ENCODE data around the gene CYS1. TPM values are rescaled to one million over a fixed set of nuclear protein-coding genes. Genes with fewer than 3 reads are reported as not detected.
"Not testable (repeated sequence)": the region's sequence is repeated elsewhere in the genome, so short reads cannot be mapped to it uniquely, and the experiment has no call there.

CYS1 gene
- total RNA-seq, 1 donor from 2014 or later, result 2.0 TPM

DNA sequence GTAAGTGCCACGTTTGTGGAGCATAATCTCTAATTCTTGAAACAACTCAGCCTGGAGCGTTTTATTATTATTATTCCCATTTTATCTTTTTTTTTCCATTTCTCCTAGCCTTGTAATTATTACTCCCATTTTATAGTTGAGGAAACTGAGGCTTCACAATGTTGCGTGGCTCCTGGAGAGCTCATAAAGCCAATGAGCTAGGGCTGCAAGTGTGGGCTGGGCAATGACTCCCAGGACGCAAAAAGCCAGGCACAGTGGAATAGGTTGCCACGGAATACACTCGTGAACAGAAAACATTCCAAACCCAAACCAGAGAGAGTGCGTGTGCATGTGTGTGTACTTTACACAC, 50.4 kb downstream of the CYS1 start:
- DNase-seq, result no peak

DNA sequence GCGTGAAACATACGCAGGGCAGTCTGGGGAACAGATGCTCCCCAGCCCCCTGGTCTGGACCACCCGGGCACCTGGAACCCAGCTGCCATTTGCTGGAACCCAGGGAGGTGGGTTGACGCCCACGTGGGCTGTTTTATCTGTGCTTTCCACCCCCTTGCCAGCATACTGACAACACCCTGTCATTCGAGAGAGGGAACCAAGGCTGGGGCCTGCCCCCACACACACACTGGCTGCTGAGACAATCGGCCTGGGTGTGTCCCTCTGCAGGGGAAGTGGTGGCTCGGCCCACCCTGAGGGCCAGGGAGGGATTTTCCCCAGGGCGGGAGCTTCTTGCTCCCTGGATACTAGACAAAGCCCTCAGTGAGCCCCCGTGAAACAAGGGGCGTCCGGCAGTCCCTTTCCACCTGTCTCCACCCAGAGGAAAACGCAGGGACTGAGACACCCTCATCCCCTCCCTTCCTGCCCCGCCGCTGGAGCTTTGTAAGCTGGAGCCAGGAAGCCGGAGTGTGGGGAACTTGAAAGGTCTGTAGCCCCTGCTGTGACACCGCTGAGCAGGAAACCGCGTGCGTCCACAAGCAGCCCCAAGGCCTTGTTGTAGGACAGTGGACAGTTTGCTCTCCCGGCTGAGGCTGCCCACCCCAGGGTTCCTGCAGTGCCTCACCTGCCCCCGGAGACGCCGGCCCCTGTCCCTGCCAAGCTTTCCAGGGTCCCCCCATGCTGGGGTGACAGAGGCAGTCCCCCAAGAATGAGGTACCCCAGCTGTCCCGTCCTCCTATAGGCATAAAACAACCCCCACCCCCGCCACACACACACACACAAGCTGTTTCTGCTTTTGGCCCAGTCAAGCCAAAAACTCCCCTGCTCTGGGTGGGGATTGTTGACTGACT, 51.0 kb downstream of the CYS1 start:
- no peak for DNase-seq

DNA sequence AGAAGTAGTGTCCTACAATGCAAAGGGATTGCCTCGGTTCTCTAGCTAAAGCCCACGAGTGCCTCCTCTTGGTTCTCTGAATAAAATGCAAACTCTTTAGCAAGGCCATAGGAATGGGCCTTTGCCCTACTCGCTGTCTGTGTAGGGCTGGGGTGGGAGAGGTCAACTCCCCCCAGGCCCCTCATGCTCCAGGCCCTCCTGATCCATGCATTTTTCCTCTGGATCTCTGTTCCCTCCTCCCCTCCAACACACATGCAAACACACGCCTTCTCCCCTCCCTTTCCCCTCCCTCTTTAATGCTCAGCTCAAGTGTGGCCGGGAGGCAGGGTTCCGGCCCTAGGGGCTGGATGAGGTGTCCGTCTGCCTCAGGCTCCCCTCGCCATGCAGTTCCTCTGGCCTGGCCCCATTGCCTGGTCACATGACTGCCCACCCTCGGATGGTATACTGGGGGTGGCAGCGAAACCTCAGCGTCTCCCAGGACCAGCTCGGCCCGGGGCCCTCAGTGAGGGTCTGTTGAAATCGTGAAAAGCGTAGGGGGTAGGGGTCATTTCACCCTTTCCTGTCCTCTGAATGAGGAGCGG, 51.7 kb downstream of the CYS1 start:
- no peak for DNase-seq

DNA sequence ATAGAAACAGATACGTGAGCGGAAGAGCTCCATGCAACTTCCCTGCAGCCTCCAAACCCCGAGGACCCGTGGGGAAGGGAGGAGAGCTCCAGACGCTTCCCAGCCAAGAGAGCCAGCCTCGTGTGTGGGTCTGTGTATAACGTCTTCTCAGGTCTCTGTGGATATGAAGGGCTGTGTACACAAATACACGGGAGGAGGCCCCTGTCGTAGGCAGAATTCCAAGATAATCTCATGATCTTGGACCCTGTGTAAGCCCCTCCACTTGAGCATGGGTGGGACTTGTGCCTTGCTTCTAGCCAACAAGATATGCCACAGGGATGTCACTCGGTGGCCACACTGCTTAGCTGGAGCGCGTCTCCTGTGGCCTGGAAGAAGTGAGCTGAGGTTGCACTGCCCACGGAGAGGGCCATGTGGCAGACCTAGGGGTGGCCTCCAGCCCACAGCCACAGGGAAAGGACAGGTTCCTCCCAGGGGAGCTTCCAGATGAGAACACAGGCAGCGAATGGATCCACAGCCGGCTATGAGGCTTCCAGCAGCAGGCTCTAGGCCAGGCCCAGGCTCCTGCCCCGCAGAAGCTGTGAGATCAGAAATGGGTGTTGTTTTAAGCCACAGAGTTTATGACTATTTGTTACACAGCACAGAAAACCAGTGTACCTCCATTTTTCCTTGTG, 52.4 kb downstream of the CYS1 start:
- DNase-seq, result no peak

DNA sequence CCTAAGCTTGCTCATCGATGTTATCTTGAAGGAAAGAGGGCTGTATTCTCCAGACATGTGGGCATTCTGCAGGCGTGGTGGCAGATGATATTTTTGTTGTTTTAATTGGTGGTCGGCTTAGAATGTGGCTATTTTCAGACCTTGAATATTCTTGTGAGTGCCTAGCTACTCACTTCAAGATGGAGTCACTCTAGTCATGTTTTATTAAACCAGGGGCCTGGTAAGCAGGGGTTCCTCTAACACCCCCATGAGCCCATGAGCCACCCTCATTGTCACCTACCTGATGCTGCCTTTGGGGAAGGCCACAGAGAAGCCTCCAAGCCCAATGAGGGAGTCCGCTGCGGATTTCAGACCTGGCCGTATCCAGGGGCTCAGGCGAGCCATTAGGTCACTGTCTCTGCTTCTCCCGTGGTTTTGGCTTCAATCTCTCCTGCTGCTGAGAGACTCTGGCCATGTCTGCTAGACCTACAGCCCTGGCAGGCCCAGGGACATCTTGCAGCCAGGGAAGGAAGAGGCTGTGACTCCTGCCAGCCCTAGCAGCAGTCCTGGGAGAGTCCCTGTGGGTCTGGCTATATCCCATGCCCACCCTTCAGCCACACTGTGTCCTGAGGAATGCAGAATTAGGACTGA, 53.2 kb downstream of the CYS1 start:
- DNase-seq, result no peak

DNA sequence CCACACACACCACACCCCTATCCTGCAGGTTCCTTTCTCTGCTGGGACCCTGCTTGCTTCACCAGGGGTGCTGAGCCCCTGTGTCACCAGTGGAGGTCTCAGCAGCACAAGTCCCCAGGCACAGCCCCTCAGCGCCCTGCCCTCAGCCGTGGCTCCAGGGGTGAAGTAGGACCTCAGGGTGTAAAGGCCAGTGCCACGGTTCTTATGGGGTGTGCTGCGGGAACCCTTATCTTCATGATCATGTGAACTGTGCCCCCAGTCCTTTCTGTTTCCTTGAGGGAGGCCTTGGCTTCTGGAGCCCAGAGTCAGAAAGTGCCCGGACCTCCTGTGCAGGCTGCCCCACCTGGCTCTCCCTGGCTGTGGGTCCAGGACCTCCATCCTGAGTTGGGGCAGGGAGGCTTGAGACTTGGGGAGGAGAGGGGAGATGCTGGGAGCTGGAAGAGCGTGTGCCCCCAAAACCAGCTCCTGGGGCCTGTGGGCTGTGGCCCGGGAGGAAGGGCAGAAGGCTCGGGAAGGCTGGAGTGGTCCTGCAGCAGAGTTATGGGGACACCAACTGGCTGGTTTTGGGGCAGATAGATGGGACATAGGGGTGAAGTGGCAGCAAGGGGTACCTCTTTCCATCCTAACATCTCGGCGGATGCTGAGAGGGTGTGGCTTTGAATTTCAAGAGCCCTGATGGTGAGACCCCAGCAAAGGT, 57.1 kb downstream of the CYS1 start:
- no peak for DNase-seq

DNA sequence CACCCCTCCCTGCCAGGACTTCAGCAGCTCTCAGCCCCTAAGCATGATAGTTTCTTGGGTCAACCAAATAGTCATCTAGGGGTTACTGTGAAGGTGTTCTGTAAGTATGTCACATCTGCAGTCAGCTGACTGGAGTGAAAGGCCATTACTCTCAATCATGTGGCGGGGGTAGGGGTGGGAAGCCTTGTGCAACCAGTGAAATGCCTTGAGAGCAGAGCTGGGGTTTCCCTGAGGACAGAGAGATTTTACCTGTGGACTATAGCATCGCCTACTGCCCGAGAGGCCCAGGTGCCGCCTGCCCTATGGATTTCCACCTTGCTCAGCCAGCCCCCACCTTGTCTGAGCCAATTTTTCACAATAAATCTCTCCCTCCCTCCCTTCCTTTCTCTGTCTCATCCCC, 57.8 kb downstream of the CYS1 start:
- DNase-seq, result no peak

DNA sequence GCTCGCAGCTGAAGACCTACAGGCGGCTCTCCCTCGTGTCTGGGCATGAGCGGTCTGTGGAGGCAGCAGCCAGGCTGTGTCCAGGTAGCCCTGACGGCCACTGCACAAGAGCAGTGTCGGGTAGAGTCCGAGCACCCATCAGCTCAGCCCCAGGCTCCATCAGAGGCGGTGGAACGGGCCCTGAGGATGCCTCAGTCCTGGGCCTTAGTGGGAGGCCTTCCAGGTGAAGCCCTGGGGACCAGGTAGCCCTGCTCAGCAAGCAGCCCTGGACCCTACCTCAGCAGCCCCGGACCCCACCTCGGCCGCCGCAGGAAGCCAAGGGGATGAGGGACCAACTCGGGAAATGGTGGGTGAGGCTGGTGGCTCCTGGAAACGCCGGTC, 58.2 kb downstream of the CYS1 start:
- DNase-seq, result no peak

DNA sequence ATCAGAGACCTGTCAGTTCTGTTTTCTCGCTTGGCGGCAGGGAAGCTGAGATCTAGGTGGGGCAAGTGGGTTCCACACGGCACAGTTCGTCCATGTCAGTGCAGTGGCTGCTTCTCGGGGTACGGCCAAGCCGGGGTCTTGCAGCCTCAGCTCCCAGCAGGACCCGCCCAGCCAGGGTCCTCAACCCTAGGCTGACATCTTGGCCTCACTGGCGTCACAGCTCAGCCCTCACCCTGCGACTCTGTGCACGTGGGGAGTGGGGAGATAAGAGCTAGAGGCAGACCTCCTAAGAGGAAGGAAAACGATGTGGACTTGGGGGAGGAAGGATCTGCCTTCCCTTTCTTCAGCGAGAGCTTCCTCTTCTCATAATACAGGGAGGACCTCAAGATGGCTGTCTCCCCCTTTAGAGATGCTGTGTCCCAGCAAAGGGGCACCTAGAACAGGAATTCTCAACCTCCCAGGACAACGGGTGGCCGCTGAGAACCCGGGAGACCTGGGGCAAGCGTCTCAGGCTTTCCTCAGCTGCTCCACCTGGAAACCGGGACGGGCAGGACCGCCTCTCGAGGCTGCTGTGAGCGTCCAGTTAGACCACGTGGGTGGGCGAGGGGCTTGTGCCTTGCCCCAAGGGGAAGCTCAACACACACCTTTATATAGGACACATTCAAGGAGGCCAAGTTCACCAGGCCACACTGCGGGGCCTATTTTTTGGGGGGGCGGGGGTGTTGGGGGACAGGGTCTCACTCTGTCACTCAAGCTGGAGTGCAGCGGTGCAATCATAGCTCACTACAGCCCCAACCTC, 60.4 kb downstream of the CYS1 start:
- no peak for DNase-seq

DNA sequence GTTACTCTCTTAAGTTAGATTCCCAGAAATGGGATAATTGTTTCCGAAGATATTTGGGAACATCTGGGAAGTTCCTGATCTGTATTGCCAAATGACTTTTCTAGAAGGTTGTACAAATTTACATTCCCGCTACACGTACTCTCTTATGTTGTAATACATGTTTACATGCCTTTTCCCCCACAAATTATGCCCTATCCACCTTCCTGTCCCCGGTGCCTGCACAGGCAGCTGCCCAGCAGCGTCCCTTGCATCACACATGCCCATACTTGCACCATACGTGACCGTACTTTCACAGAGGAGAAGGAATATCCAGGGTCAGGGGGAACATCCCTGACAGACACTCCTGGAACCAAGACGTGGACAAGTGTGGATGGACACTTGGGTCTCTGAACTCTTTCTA, 61.0 kb downstream of the CYS1 start:
- DNase-seq, result no peak

DNA sequence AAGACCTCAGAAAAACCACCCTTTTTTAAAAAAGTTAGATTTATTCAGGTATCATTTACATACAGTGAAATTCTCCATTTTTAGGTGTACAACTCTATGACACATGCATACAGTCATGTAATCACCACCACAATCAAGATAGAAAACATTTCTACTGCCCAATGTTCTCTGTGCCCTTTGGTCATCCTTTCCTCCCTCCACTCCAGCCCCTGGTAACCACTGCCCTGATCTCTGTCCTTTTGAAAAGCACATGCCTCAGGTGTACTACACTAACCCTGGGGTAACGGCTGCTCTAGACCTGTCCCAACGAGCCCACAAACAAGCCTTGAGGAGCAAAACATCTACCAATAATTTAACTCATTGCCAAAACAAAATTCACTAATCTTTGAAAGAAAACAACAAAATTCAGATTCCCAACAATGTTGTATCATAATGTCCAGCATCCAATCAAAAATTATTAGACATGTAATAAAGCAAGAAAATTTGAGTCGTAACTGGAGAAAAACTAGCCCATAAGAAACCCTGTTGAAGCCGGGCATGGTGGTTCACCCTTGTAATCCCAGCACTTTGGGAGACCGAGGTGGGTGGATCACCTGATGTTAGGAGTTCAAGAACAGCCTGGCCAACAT, 62.8 kb downstream of the CYS1 start:
- DNase-seq, result no peak

DNA sequence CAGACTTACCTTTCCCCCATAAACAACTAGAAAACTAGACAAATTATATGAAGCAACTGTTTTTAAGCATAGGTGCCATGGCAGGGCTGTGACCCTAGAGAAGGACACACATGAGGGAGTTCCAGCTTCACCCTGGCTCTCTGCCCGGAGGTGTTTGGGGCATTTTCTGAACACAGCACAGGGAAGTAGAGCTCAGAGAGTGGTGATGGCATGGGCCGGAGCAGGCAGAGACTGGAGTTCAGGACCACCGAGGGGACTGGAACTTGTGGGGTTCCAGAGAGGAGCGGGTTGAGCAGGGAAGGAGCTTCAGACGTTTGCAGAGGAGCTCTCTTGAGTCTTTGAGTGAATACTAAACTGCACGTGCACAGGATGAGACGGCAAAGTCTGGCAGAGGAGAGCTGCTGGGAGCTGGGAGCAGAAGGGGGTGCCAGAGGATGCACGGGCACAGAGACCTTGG, 63.4 kb downstream of the CYS1 start:
- DNase-seq, result no peak

DNA sequence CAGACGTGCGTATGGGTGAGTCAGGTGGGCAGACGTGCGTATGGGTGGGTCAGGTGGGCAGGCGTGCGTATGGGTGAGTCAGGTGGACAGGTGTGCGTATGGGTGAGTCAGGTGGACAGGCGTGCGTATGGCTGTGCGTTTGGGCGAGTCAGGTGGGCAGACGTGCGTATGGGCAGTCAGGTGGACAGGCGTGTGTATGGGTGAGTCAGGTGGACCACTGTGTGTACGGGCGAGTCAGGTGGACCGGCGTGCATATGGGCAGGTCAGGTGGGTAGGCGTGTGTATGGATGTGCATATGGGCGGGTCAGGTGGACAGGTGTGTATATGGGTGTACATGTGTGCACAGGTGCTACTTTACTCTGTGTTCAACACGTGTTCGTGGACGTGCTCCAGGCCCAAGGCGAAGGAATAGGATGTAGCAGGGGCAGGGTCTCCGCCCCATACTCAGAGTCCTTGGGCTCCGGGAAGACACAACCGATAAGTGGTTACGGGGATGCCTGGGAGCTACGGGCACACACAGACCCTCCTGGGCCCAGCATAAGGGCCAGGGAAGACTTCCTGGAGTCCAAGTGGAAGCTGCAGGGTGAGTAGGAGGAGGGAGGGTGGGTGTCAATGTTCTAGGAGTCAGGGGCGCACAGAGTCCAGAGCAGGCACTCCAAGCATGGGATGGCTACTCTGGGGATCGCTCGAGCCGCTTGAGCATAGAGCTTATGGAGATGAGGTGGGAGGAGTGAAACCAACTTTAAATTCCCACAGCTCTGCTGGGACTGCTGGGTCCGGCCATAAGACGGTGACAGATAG, 64.0 kb downstream of the CYS1 start:
- no peak for DNase-seq

DNA sequence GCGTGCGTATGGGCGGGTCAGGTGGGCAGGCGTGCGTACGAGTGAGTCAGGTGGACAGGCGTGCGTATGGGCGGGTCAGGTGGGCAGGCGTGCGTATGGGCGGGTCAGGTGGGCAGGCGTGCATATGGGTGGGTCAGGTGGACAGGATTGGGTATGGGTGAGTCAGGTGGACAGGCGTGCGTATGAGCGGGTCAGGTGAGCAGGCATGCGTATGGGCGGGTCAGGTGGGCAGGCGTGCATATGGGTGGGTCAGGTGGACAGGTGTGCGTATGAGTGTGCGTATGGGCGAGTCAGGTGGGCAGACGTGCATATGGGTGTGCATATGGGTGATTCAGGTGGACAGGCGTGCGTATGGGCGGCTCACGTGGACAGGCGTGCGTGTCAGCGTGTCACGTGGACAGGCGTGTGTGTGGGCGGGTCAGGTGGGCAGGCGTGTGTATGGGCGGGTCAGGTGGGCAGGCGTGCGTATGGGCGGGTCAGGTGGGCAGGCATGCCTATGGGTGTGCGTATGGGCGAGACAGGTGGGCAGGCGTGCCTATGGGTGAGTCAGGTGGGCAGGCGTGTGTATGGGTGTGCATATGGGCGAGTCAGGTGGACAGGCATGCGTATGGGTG, 64.7 kb downstream of the CYS1 start:
- DNase-seq, result not testable (repeated sequence)

DNA sequence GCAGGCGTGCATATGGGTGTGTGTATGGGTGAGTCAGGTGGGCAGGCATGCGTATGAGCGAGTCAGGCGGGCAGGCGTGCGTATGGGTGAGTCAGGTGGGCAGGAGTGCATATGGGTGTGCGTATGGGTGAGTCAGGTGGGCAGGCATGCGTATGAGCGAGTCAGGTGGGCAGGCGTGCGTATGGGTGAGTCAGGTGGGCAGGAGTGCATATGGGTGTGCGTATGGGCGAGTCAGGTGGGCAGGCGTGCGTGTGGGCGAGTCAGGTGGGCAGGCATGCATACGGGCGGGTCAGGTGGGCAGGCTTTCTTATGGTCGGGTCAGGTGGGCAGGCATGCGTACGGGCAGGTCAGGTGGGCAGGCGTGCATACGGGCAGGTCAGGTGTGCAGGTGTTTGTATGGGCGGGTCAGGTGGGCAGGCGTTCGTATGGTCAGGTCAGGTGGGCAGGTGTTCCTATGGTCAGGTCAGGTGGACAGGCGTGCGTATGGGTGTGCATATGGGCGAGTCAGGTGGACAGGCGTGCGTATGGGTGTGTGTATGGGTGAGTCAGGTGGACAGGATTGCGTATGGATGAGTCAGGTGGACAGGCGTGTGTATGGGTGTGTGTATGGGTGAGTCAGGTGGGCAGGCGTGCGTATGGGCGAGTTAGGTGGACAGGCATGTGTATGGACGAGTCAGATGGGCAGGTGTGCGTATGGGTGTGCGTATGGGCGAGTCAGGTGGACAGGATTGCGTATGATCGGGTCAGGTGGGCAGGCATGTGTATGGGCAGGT, 65.6 kb downstream of the CYS1 start:
- no peak for DNase-seq

DNA sequence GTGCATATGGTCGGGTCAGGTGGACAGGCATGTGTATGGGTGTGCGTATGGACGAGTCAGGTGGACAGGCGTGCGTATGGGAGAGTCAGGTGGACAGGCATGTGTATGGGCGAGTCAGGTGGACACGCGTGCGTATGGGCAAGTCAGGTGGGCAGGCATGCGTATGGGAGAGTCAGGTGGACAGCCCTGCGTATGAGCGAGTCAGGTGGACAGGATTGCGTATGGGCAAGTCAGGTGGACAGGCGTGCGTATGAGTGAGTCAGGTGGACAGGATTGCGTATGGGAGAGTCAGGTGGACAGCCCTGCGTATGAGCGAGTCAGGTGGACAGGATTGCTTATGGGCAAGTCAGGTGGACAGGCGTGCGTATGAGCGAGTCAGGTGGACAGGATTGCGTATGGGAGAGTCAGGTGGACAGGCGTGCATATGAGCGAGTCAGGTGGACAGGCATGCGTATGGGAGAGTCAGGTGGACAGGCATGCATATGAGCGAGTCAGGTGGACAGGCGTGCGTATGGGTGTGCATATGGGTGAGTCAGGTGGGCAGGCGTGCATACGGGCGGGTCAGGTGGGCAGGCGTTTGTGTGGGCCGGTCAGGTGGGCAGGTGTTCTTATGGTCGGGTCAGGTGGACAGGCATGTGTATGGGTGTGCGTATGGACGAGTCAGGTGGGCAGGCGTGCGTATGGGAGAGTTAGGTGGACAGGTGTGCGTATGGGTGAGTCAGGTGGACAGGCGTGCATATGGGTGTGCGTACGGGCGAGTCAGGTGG, 66.4 kb downstream of the CYS1 start:
- DNase-seq, result not testable (repeated sequence)

DNA sequence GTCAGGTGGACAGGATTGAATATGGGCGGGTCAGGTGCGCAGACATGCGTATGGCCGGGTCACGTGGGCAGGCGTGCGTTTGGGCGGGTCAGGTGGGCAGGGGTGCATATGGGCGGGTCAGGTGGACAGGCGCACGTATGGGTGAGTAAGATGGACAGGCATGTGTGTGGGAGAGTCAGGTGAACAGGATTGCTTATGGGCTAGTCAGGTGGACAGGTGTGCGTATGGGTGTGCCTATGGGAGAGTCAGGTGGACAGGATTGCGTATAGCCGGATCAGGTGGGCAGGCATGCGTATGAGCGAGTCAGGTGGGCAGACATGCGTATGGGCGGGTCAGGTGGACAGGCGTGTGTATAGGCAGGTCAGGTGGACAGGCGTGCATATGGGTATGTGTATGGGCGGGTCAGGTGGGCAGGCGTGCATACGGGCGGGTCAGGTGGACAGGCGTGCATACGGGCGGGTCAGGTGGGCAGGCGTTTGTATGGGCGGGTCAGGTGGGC, 67.2 kb downstream of the CYS1 start:
- DNase-seq, result no peak
